Gastrocnemius medialis (tissue), 4 donors: ENCODE data around the gene INPP5J. TPM values are rescaled to one million over a fixed set of nuclear protein-coding genes. Genes with fewer than 3 reads are reported as not detected.

ENCODE experiments used
- ATAC-seq, 2 donors: fragments of 150-250 bp; one replicate each; pipeline ENCODE4 v1.9.1; 2016
- DNase-seq, 2 donors: peaks; one replicate each; pipeline ENCODE4 v3.0.0-alpha.2; 2019
- H3K27ac ChIP-seq, 4 donors: fragments of 200-600 bp; sonication (generic); 1 replicate in 1 of 4; 2 replicates in 3 of 4; pipeline ENCODE4 v1.5.1; 2016 to 2018; ENCODE audit warnings: mild to moderate bottlenecking in 2 of 4, moderate library complexity in 1 of 4
- H3K27me3 ChIP-seq, 3 donors: fragments of 200-600 bp; sonication (generic) in 2 of 3; 1 replicate in 1 of 3; 2 replicates in 2 of 3; pipeline versions ENCODE4 v1.5.1 to v1.6.0; 2016 to 2019; ENCODE audit warnings: mild to moderate bottlenecking in 1 of 3, moderate library complexity in 1 of 3
- H3K36me3 ChIP-seq, 2 donors: fragments of 200-600 bp; sonication (generic) in 1 of 2; one replicate each; pipeline ENCODE4 v1.5.1; 2017 to 2018
- H3K4me1 ChIP-seq, 2 donors: fragments of 200-600 bp; sonication (generic) in 1 of 2; one replicate each; pipeline ENCODE4 v1.5.1; 2016 to 2017; ENCODE audit warnings: mild to moderate bottlenecking in 2 of 2
- H3K4me3 ChIP-seq, 4 donors: fragments of 200-600 bp; sonication (generic) in 3 of 4; 1 replicate in 1 of 4; 2 replicates in 3 of 4; pipeline ENCODE4 v1.5.1; 2016 to 2019; ENCODE audit warnings: mild to moderate bottlenecking in 2 of 4
- H3K9me3 ChIP-seq, 3 donors: fragments of 200-600 bp; sonication (generic) in 2 of 3; 1 replicate in 1 of 3; 2 replicates in 2 of 3; pipeline ENCODE4 v1.5.1; 2016 to 2019
- POLR2A ChIP-seq, 2 donors: fragments of 450-650 bp; IDR thresholded peaks; one replicate each; pipeline ENCODE4 v1.6.1; 2017; ENCODE audit warnings: antibody characterized with exemption in 2 of 2, mild to moderate bottlenecking in 2 of 2, moderate library complexity in 2 of 2
- in situ Hi-C, 4 donors: fragments of 200-750 bp; cut with MboI; loops; one replicate each; pipeline versions ENCODE4 v1.15.0 to v1.8.0; 2017; ENCODE audit warnings: low sequenced_read_pairs in 4 of 4
- intact Hi-C: fragments of 100-400 bp; cut with DNase I; formaldehyde crosslinking; loops from one replicate; pipeline ENCODE4 v1.15.1; 2023; ENCODE audit warnings: low total_unique reads
- total RNA-seq, 4 donors: library from RNA; depleted of rRNA; stranded (reverse); fragments of >200 nt; gene quantifications; one replicate each; pipeline versions ENCODE4 v1.1.0 to v1.2.3, GENCODE V29; 2016
- TF ChIP-seq, protein P1 (sequence below), 5 experiments: fragments of 450-650 bp in 3 of 5; fragments of 200-600 bp in 2 of 5; sonication (generic) in 2 of 5; IDR thresholded peaks in 4 of 5; conservative IDR thresholded peaks in 1 of 5; 1 replicate in 4 of 5; 2 replicates in 1 of 5; pipeline ENCODE4 v1.5.1; 2016 to 2019; ENCODE audit warnings: antibody characterized with exemption in 5 of 5, mild to moderate bottlenecking in 3 of 5, moderate library complexity in 3 of 5

INPP5J gene
- total RNA-seq, 4 donors from 2014 or later = 0.15 to 0.33 (median 0.28) TPM

- no peak for DNase-seq
- Histone ChIP-seq H3K4me1 (peaks cover 40 to 45% of the 10 kb centered on the region in 2 donors), H3K4me3 (no peak overlapping the region), H3K36me3 (peaks cover 0 to 20% of the 10 kb centered on the region in 2 donors), H3K27ac (peak overlapping the region in 2 of 4 donors; percentile 9 to 13), H3K27me3 (no peaks in the 10 kb centered on the region), H3K9me3 (no peaks in the 10 kb centered on the region)
- TF ChIP-seq, protein P1, sequence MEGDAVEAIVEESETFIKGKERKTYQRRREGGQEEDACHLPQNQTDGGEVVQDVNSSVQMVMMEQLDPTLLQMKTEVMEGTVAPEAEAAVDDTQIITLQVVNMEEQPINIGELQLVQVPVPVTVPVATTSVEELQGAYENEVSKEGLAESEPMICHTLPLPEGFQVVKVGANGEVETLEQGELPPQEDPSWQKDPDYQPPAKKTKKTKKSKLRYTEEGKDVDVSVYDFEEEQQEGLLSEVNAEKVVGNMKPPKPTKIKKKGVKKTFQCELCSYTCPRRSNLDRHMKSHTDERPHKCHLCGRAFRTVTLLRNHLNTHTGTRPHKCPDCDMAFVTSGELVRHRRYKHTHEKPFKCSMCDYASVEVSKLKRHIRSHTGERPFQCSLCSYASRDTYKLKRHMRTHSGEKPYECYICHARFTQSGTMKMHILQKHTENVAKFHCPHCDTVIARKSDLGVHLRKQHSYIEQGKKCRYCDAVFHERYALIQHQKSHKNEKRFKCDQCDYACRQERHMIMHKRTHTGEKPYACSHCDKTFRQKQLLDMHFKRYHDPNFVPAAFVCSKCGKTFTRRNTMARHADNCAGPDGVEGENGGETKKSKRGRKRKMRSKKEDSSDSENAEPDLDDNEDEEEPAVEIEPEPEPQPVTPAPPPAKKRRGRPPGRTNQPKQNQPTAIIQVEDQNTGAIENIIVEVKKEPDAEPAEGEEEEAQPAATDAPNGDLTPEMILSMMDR (IDR thresholded peaks at IDR 0.05 in 4 of 5, conservative IDR thresholded peaks at IDR 0.05 in 1 of 5) = no peak
- TF ChIP-seq POLR2A (IDR thresholded peaks at IDR 0.05) = no peak
- no peak for ATAC-seq
- in situ Hi-C loops = loop anchor here in 2 of 4 donors (5.0 to 10.0 kb wide), 3 partner anchors 57 to 144 kb away; no protein-coding TSS in a partner anchor
- intact Hi-C loops = no loop called here
Observed at GRCh38 chr22:31090217-31091085, 32.3 kb upstream of the INPP5J start.

DNA sequence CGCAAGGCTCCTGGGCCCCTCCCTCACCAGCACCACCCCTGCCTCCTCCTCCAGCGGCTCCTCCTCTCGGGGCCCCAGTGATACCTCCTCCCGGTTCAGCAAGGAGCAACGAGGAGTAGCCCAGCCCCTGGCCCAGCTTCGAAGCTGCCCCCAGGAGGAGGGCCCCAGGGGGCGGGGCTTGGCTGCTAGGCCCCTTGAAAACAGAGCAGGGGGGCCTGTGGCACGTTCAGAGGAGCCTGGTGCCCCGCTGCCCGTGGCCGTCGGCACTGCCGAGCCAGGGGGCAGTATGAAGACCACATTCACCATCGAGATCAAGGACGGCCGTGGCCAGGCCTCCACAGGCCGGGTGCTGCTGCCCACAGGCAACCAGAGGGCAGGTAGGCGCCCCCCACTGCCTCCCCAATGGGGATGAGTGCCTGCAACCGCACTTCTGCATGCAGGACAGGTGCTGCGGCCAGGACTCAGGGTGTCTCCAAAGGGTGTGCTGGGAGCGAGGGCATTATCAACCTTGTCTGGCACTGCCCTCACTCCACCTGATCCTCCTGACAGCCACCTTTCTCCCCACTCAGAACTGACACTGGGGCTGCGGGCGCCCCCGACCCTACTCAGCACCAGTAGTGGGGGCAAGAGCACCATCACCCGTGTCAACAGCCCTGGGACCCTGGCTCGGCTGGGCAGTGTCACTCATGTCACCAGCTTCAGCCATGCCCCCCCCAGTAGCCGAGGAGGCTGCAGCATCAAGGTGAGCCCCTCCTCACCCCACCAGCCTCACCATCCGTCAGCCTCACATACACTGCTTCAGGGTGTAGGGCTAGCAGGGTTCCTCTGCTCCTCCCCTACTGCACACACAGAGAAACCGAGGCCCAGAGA, 31.4 kb upstream of the INPP5J start:
- in situ Hi-C loops (loop anchor here in 2 of 4 donors (5.0 to 10.0 kb wide), 3 partner anchors 56 to 143 kb away; no protein-coding TSS in a partner anchor), intact Hi-C loops (no loop called here)
- Histone ChIP-seq H3K9me3 (no peaks in the 10 kb centered on the region), H3K4me3 (no peak overlapping the region), H3K27ac (peak overlapping the region in 2 of 4 donors; percentile 93 to 95), H3K36me3 (peaks cover 0 to 28% of the 10 kb centered on the region in 2 donors), H3K4me1 (peaks cover 33 to 54% of the 10 kb centered on the region in 2 donors), H3K27me3 (no peaks in the 10 kb centered on the region)
- DNase-seq (peak in 1 of 2 donors; percentile 14), ATAC-seq (no peak)
- TF ChIP-seq, protein P1 (IDR thresholded peaks at IDR 0.05 in 4 of 5, conservative IDR thresholded peaks at IDR 0.05 in 1 of 5) = no peak
- no peak for TF ChIP-seq POLR2A (IDR thresholded peaks at IDR 0.05)

DNA sequence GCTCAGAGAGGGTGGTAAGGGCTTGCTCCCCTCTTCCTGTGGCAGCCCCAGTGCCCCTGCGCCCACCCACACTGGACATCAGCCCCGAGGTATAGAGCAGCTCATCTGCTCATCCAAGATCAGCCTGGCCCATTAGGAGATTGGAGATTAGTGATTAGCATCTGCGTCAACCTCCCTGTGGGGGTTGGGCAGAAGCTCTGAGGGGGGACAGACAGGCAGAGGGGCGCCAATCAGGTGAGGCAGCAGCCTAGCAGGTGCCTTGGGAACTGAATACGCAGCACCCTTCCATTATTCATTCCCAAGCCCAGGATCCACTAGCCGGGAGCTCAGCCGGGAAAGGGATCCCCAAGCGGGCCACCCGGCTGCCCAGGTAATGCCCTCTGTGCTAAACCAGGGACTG, 30.6 kb upstream of the INPP5J start:
- intact Hi-C loops (no loop called here), in situ Hi-C loops (loop anchor here in 2 of 4 donors (5.0 to 10.0 kb wide), 3 partner anchors 55 to 143 kb away; no protein-coding TSS in a partner anchor)
- Histone ChIP-seq H3K4me3 (no peak overlapping the region), H3K27me3 (no peaks in the 10 kb centered on the region), H3K27ac (peak overlapping the region; percentile 93 to 98 (median 95)), H3K4me1 (peaks cover 33 to 56% of the 10 kb centered on the region in 2 donors), H3K36me3 (peaks cover 0 to 37% of the 10 kb centered on the region in 2 donors), H3K9me3 (no peaks in the 10 kb centered on the region)
- TF ChIP-seq, protein P1 (IDR thresholded peaks at IDR 0.05 in 4 of 5, conservative IDR thresholded peaks at IDR 0.05 in 1 of 5) = no peak
- ATAC-seq = no peak
- no peak for DNase-seq

- H3K4me3 ChIP-seq = peak overlapping the region; percentile 53 to 62 (median 59)
- DNase-seq = peak; percentile 79 to 93
- intact Hi-C loops = loop anchor here (1.0 kb wide), 2 partner anchors 9 to 14 kb away; partner anchors contain the start of gene SELENOM
- peak; percentile 55 to 84 for TF ChIP-seq POLR2A (IDR thresholded peaks at IDR 0.05)
- TF ChIP-seq, protein P1 (IDR thresholded peaks at IDR 0.05 in 4 of 5, conservative IDR thresholded peaks at IDR 0.05 in 1 of 5) = no peak
- peak; percentile 71 to 75 for ATAC-seq
- no peaks in the 10 kb centered on the region for H3K9me3 ChIP-seq
- peaks cover 35 to 64% of the 10 kb centered on the region in 2 donors for H3K4me1 ChIP-seq
- in situ Hi-C loops = loop anchor here in 2 of 4 donors (5.0 to 10.0 kb wide), 3 partner anchors 54 to 142 kb away; no protein-coding TSS in a partner anchor
- H3K27me3 ChIP-seq = no peaks in the 10 kb centered on the region
- H3K36me3 ChIP-seq = peaks cover 0 to 41% of the 10 kb centered on the region in 2 donors
- peak overlapping the region; percentile 93 to 98 (median 95) for H3K27ac ChIP-seq
Observed at GRCh38 chr22:31093086-31093850, 29.5 kb upstream of the INPP5J start.
